Muscle of back (tissue), 11 donors: Measurements from ENCODE around the gene ZEB2. TPM values are rescaled to one million over a fixed set of nuclear protein-coding genes. Genes with fewer than 3 reads are reported as not detected.
"Not testable (repeated sequence)": the region's sequence is repeated elsewhere in the genome, so short reads cannot be mapped to it uniquely, and the experiment has no call there.

Experiments
- DNase-seq, 3 donors: peaks; one replicate each; pipeline versions ENCODE4 v3.0.0 to v3.0.0-alpha.2; 2013
- polyA plus RNA-seq, 10 donors: library from polyadenylated mRNA; unstranded; fragments of 120-200 nt; gene quantifications; one replicate each; pipeline ENCODE4 v1.2.1, GENCODE V29; 2013; ENCODE audit not compliant: insufficient read length in 10 of 10

The ZEB2 gene
- polyA plus RNA-seq, 10 donors: 88.5 to 143 (median 117) TPM

DNA sequence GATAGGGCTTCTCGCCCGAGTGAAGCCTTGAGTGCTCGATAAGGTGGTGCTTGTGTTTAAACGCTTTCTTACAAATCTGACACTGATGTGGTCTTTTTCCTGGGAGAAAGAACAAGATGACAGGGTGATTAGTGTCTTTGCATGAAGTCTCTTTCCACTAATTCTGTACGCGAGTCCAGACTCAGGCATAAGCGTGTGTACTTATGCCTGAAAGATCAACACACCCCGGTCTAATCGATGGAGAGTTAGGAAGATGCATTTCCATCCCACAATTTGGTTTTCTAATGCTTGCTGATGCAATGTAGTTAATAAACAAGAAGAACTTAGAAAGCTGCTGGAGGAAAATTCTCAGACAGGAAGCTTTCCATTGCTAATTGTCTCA lies 130.0 kb downstream of the ZEB2 start:
- no peak for DNase-seq

DNA sequence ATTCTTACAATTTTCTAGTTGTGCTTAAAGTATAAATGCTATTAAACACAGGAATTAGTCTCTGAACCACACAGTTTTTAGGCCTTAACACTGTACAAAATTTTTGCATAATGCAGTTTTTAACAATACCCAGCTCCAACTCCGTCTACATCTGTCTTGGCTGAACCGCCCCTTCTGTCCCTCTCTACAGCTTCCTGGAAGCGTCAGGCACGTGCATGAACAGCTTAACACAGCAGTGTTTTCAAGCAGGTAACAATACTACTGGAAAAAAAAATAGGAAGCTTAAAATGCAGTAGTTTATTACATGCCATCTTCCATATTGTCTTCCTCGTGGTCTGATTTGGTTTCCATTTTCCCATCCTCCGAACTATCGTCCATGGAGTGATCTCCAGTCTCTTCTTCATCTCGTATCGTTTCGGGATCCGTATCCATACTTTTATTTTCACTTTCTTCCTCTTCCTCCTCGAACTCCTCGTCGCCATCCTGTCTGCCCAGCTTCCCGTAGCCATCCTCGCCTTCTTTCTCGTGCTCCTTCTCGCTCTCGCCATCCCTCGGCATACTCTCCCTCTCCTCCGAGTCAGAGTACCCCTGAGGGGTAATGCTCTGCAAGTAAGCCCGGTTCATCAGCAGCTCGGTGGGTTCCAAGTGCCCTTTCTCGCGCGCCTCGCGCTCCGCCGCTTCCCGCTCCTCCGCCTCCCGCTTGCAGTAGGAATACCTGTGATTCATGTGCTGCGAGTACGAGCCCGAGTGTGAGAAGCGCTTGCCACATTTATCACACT lies 130.6 kb downstream of the ZEB2 start:
- no peak for DNase-seq

DNA sequence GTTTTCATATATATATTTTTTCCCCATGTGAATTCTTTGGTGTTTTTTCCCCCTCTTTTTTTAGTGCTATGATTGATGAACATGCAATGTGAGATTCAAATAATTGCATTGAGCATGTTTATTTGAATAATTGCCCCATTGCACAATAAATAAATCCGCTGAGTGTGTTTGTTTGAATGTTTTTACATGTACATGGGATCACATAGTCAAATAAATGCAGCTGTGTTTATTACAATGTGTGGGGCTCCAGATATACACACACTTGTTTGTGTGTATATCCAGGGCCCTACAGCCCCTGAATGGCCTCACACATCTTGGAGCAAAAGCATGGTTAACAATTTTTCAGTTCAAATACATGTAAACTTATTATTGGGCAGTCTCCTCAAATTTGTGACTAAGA lies 134.5 kb downstream of the ZEB2 start:
- no peak for DNase-seq

DNA sequence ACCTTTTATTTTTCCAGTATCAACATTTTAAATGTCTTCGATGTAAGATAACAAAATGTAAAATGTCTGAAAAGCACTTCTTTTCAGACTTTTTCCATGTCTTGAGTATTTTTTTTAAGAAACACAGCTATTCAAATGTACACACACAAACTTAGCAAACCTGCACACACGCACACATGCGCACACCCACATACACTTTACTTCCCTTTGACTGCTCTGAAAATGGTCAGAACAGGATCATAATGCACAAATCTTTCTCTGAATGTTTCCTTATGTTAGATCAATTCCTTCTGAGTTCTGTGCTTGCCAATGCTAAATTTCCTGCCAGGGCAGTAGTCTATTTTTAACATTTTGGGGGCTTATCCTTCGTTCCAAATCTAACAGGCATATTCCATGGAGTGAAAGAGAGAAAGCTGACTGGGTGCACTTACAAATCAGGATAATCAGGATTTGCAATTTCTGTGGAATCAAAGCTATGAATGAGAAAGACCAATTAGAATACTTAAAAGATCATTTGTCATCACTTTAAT lies 136.3 kb downstream of the ZEB2 start:
- DNase-seq: peak in 1 of 3 donors; percentile 29

DNA sequence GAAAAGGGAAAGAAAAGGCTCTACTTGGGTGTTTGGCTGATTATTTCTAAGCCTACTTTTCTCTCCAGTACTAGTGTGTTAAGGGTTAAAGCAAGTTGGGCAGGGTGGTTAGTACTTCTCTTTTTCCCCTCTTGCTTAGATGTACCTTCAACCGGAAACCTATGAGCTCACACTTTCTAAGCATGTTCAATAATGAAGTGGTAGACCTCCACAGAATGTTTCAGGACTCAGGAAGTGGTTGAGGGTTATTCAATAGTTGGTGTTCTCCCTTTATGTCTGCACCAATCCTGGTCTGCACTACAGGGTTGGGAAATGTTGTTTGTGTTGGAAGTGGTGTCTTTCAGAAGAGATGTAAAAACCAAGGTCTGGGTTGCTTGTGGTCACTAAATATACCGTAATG lies 137.1 kb downstream of the ZEB2 start:
- DNase-seq: no peak

DNA sequence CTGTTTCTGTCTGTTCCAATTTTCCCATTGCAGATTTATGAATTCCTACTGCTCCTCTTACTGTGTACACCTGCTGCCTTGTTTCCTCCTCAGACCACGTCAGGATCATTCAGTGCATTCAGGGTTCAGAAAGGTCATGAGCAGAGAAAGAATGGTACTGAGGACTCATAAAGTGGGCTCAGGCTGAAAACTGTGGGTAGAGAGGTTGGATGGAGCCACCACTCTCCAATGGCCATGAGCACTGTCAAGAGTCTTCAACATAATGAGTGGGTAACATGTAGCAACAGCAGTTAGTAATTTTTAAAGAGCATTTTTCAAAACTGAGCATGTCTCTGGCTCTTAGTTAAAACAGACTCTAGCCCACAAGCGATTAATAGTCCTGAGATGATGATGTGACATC lies 138.2 kb downstream of the ZEB2 start:
- DNase-seq: no peak

DNA sequence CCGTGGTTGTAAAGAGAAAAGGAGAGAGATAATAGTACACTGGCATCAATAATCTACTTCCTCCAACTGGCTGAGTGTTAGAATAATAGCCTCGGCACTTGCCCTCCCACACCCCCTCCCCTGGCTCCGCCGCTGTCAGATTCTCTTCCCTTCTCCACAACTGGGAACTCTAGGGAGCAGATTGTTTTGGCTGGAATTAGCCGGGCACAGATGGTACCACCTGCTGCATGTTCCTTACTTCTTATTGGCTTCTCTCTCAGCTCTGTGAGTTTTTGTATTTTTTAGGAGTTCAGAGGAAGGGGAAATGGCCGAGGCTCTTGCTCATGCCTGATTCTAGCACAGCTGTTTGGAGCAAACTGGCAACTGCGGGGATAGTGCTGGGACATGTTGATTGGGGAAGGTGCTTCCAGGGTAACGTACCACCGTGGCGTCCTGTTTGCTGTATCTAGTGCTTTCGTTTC lies 140.0 kb downstream of the ZEB2 start:
- peak in 2 of 3 donors; percentile 49 to 80 for DNase-seq

DNA sequence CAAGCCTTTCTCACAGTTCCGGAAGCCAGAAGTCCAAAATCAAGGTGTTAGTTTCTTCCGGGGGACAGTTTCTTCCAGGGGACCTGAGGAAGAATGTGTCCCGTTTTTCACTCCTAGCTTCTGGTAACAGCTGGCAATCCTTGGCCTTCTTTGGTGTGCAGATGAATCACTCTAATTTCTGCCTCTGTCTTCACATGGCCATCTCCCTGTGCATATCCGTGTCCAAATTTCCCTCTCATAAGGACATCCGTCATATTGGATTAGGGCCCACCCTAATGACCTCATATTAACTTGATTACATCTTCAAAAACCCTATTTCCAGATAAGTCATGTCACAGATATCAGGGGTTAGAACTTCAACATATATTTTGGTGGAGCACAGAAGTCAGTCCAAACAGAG lies 141.4 kb downstream of the ZEB2 start:
- DNase-seq: no peak

DNA sequence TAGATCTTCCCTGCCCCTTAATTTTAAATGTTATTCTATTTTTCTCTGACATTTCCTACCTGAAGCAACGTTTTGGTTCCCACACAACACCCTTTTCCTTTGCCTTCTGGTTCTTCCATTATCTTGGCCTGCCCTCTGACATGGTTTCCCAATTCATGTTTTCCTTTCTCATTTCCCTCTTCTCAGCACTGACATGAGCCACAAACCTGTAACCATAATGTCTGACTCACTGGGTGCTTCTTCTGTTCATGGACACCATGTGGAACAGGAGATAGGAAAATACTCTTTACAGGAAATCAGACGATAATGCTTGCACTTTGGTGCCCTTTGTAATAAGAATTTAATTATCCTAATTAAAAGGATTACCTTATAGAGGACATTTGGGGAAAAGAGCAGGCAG lies 142.0 kb downstream of the ZEB2 start:
- DNase-seq: no peak

DNA sequence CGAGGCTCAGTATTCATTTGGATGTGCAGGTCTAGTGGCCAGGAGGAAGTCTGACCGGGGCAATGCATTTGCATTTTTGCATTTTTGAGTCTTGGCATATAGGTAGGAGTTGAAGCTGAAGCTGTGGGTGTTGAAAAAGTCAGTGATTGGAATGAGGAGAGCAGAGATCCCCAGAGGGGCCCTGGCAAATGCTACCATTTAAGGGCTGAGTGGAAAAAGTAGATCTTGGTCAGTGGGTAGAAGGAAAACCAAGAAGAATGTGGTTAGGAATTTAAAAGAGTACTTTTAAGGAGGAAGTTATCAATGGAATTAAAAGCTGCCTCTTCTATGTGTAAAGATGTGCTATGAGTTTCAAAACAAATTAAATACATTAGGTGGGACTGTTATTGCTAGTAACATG lies 143.0 kb downstream of the ZEB2 start:
- no peak for DNase-seq

DNA sequence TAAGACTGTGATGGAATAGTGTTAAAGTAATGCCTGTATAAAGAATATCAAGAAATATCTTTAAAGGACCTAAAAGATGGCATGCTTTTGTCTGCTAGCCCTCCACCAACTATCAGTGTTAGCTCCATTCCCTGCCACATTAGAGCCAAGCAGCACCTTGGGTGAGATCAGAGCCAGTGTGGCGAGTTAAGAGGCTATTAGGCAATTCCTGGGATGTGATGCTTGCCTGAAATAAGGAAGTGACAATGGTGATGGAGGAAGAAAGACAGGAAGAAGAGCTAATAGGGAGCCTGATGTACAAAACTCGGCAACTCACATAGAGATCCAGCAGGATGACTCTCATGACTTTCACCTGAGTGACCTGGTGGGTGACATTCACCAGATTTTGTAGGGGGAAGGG lies 143.5 kb downstream of the ZEB2 start:
- DNase-seq: no peak

DNA sequence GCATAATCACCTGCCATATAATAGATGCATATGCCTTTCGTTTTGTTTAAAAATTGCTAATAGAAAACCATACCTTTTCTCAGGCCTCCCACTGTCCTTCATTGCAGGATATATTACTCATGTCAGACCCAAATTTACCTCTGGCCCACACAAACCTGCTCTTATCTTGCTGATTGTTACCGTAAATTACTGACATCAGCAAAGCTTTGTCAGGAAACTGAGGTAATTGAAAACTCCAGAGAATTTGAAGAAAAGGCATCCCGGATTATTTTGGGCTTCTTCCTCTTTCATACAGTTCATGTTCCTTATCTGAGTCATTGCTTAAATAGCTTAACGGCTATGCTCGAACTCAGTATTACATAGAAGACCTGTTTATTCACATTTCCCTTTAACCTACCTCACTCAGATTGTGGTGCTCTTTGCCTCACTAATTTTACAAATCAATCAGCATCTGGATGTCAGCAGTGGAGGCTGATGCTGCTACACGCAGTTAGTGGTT lies 145.7 kb downstream of the ZEB2 start:
- no peak for DNase-seq

DNA sequence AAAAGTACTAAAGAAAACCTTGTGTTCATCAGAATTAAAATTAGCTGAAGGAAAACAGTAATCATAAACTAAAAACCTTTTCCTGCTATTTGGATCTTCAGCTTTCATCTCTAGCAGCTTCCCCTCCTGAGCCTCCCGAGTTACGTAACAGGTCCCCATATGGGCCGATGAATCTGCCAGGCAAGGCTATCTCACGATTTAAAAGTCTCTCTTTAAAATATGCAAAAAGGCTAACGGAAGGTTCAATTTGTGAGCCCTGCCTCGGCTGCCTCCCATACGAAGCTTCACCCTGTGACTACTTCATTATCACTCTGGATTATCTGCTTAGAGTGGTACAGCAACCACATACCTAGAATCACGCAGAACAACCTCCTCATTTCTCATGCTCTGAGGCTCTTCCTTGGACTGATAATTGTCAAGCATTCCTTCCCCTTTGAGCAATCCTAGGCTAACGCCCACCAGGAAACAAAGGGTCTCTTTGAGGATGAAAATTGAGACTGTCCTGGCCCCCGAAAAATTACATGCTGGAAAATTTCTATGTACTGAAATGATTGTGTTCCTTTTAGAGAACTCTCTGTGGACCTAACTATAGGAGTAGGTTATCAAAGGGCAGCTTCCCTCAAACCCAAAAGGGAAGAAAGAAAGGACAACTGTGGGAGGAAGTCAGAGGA lies 147.4 kb downstream of the ZEB2 start:
- peak in 1 of 3 donors; percentile 67 for DNase-seq

DNA sequence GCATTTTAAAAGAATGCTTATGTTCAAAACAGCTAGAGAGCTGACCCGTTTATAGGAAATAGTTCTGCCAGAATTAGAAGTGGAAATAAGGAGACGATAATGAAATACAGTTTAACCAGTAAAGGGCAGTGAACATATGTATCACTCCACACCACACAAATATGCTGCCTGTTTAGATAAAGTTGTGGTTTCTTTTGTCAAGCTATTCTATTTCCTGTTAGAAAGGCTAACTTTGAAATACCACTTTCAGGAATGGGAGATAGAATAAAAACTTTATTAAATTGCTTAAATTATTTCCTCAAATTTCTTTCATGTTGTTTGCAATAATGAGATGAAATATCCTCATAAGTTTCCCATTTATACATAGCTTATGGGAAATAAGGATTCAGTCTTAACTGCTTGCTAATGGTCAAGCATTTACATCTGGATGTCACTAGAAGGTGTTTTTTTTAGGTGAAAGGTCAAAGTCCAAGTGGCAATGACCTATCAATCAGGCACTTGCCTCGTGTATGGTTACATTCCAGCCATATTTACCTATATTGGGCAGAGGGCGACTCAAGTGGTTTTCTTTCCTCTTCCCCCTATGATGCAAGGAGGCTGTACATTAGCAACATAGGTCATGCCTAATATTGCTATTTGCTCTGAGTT lies 148.9 kb downstream of the ZEB2 start:
- no peak for DNase-seq

DNA sequence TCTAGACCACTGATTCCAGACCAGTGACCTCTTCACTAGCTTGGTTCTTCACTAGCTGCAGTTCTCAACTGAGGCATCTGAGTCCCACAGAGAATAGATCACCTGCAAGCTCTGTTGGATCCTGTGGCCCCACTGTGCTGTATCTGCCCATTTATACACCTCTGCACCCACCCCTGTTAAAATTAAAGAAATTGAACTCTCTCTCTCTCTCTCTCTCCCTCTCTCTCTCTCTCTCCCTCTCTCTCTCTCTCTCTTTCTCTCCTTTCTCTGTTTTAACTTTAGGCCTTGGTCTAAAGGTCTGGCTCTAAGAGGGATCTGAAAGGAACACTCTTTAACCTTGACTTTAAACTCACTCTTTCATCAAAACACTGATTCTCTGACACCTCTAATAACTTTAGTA lies 150.5 kb downstream of the ZEB2 start:
- no peak for DNase-seq

DNA sequence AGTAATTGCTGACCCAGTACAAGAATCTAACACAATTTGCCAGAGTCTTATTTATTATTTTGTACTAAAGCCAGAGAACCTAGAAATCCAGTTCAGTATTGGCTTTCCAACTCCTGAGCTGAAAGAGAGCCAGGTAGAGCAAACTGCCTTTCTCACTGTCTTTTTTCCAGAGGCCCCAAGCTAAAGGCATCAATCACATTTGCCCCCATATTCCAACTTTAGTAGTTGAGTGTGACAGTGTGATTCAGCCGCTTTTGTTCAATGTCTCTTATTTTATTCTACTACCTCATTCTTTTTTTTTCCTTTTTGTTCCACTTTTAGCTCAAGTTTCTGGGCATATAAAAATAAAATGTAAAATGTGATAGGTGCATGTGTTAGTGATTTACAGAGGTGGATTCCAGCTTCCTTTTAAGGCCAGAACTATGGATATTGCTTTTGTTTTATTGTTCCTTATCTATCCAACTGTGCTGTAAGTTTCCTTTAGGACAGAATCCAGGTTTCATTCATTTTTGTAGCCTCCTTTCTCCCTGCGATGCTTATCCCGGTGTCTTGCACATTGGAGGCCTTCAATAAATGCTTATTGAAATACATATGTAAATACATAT lies 153.0 kb downstream of the ZEB2 start:
- DNase-seq: peak in 2 of 3 donors; percentile 57 to 71

DNA sequence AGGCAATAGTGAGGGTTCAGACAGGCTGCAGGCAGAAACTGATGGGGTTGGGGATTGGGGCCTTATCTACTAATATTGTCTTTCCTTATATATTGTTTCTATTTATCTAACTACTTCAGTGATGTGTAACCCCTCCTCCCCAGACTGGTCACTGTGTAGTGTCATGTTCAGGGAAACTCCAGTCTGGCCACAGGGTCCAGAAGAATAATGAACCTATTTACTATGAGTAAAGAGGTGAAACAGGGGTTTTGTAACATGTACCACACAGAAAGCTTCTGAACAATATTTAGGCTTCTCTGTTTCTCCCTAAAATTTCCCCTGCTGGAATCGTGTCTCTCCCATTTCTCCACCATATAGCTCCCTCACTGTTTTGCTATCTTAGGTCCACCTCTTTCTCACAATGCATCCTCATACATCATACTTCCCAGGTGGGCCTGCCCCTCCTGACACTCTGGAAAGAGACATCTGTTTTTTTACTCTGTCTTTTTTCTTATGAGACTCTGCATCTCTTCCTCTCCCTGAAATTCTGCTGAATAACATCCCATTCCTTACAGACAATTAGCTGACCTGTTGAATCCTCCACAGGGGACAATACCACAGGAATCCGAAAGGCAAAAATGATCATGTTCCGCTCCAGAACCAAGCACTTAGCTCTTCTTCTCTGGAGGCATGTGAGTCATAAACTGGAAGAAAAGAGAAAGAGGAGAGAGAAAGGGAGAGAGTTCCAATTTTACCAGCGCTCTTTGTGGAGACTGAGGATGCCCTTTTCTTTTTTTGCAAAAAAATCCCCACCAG lies 154.8 kb downstream of the ZEB2 start:
- peak in 1 of 3 donors; percentile 47 for DNase-seq

DNA sequence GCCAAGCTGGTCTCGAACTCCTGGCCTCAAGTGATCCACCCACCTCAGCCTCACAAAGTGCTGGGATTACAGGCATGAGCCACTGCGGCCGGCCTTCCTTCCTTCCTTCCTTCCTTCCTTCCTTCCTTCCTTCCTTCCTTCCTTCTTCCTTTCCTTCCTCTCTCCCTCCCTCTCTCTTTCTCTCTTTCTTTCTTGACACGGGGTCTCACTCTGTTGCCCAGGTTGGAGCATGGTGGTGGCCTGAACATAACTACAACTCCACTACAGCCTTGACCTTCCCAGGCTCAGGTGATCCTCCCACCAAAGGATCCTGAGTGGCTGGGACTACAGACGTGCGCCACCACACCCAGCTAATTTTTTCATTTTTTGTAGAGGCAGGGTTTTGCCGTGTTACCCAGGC lies 155.7 kb downstream of the ZEB2 start:
- not testable (repeated sequence) for DNase-seq

DNA sequence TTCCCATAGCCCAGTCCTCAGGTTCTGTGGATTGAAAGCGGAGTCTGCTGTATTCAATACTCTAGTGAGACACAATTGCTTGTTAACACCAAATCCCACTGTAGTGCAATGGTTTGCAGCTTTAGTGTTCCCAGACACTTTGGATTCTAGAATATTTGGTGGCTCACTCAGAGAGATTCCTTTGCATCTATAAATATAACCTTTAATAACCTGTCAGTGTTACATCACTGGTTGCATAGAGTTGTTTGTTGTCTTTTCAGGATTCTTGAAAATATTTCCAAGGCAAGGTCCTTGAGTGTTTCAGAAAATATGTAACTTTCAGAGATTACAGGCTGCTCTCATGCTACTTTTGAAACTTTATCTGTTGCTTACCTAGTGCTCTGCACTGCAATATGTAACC lies 157.5 kb downstream of the ZEB2 start:
- DNase-seq: no peak

DNA sequence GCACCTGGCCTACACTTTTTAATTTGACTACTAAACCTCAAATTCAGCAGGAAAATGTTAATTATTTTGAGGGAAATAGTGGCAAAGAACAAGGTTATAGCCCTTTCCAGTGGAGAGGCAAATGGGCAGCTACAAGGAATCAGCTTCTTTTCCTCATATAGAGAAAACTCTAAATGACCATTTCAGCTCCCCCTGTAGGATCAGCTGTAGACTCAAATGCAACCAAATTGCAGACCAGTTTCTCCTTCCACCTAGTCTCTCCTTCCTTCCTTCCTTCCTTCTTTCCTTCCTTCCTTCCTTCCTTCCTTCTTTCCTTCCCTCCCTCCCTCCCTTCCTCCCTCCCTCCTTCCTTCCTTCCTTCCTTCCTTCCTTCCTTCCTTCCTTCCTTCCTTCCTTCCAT lies 158.2 kb downstream of the ZEB2 start:
- no peak for DNase-seq

DNA sequence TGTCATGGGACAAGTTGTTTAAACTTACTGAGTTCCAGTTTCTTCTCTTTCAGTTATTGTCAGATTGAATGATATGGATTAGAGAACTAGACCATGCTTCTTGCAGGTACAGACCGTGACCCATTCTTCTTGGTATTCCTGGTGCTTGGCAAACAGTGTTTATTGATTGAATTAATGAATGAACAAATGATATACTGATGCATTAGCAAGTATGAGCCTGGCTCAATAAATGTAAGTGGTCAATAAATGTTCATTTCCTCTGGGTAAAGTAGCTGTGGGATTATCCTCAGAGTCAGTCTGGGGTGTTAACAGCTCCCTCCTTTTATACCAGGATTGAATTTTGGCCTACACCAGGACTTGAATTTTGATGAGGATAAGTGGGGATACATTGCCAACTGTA lies 160.2 kb downstream of the ZEB2 start:
- DNase-seq: no peak
